ENCODE results near the gene CEP295NL. TPM values are rescaled to one million over a fixed set of nuclear protein-coding genes. Genes with fewer than 3 reads are reported as not detected.

The CEP295NL gene
- total and polyA plus RNA-seq, 2 experiments from 2014 or later, result 0.21 TPM; not detected in 1

DNA sequence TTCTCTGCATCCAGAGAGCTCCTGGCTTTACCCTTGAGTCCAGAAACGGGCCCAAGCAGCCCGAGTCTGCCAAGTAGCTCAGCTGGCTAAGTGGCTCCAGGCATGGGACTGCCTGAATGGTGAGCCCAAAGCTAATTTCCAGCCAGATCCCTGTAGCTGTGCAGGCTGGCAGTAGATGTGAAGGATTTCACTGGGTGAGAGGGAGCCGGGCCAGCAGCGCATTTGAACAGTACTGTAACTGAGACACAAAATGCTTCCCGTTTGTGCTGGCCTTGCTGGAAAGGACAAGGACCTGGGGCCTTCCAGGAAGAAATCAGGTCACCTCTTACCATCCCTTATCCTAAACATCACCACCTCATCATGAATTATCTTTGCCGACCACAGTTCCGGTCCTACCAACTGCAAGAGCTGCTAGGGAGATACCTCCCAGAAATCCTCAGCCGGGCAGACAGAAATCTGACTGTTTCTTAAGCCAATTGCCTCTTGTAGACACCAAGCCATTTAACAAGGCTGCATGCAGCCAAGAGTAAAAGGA, 18.5 kb upstream of the CEP295NL start:
- Histone ChIP-seq H3K27me3 (no peaks in the 10 kb centered on the region), H3K36me3 (no peaks in the 10 kb centered on the region), H3K4me1 (ENCODE audit: low read depth) (peaks cover 6% of the 10 kb centered on the region), H3K4me3 (no peak overlapping the region), H3K27ac (no peak overlapping the region), H3K9me3 (ENCODE audit: low read depth) (no peaks in the 10 kb centered on the region)
- TF ChIP-seq, protein P1, sequence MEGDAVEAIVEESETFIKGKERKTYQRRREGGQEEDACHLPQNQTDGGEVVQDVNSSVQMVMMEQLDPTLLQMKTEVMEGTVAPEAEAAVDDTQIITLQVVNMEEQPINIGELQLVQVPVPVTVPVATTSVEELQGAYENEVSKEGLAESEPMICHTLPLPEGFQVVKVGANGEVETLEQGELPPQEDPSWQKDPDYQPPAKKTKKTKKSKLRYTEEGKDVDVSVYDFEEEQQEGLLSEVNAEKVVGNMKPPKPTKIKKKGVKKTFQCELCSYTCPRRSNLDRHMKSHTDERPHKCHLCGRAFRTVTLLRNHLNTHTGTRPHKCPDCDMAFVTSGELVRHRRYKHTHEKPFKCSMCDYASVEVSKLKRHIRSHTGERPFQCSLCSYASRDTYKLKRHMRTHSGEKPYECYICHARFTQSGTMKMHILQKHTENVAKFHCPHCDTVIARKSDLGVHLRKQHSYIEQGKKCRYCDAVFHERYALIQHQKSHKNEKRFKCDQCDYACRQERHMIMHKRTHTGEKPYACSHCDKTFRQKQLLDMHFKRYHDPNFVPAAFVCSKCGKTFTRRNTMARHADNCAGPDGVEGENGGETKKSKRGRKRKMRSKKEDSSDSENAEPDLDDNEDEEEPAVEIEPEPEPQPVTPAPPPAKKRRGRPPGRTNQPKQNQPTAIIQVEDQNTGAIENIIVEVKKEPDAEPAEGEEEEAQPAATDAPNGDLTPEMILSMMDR (IDR thresholded peaks at IDR 0.05; ENCODE audit: low read depth, low read length), result no peak
- peak in 1 of 2 donors; percentile 37 for DNase-seq (ENCODE audit: low read depth in 1 of 2, low spot score in 1 of 2)

DNA sequence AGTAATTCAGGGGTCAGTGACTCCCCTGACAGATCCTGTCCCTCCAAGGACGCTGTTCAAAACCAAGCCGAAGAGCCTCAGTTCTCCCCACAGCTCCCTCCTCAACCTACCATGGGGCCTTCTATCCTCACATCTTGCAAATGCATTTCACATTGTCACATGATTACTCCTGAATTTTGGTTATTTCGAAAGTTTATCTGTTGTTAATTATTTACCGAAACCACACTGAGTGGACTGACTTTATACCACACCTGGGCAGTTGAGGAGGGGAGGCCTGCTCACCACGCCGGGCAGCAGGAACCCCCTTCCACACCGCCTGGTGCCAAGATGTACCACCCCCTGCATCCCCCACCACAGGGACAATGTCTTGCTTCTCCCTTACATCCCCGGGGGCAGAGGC, 17.5 kb upstream of the CEP295NL start:
- DNase-seq (ENCODE audit: low read depth in 1 of 2, low spot score in 1 of 2), result no peak
- H3K9me3 ChIP-seq (ENCODE audit: low read depth), result no peaks in the 10 kb centered on the region
- H3K4me1 ChIP-seq (ENCODE audit: low read depth), result peaks cover 6% of the 10 kb centered on the region
- H3K4me3 ChIP-seq, result no peak overlapping the region
- TF ChIP-seq, protein P1 (IDR thresholded peaks at IDR 0.05; ENCODE audit: low read depth, low read length), result no peak
- no peak overlapping the region for H3K27ac ChIP-seq
- H3K36me3 ChIP-seq, result no peaks in the 10 kb centered on the region
- no peaks in the 10 kb centered on the region for H3K27me3 ChIP-seq

DNA sequence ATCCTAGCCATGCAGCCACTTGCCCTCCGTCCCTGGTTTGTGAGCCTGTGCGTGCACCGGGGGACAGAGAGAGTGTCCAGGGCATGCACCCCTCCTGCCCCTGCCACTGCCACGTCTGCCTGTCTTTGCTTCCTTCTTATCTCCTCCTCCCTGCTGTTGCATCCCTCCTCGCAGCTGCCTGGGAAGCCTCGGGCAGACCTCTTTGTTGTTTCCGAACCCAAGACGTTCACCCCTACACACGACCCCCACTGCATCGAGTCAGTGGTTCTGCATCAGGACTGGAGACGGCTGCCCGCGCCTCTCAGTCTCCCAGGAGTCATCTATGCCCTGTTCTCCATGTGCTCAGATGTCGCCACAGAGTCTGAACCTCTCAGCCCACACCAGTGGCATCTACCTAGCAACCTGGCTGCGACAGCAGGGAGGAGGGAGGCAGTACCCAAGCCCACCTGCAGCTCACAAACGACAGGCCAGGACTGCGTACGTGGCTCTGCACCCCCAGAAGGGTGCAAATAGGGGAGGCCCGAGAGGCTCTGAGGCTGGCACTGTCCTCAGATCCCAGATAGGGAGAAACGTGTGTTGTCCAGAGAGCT, 17.0 kb upstream of the CEP295NL start:
- H3K9me3 ChIP-seq (ENCODE audit: low read depth), result no peaks in the 10 kb centered on the region
- no peak overlapping the region for H3K4me3 ChIP-seq
- no peak overlapping the region for H3K27ac ChIP-seq
- no peaks in the 10 kb centered on the region for H3K36me3 ChIP-seq
- H3K27me3 ChIP-seq, result no peaks in the 10 kb centered on the region
- peaks cover 6% of the 10 kb centered on the region for H3K4me1 ChIP-seq (ENCODE audit: low read depth)
- TF ChIP-seq, protein P1 (IDR thresholded peaks at IDR 0.05; ENCODE audit: low read depth, low read length), result no peak
- DNase-seq (ENCODE audit: low read depth in 1 of 2, low spot score in 1 of 2), result no peak

DNA sequence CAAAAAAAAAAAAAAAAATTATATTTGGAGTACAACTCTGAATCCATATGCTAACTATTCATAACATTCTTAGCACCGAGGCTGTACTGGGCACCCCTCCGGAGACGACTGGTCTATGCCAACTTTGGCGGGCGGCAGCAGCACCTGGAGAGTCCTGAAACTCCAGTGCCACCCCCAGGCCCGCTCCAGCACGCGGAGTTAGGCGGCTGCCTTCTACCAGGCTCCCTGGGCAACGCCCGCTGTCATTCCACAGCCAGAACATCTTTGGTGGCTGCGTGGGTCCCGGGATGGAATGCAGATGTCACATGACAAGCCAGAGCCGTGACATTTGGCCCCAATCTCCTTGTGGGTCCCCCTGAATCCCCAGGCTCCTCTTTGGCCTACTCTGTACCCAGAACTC, 16.0 kb upstream of the CEP295NL start:
- Histone ChIP-seq H3K27me3 (no peaks in the 10 kb centered on the region), H3K36me3 (no peaks in the 10 kb centered on the region), H3K4me1 (ENCODE audit: low read depth) (peaks cover 3% of the 10 kb centered on the region), H3K27ac (no peak overlapping the region), H3K4me3 (no peak overlapping the region), H3K9me3 (ENCODE audit: low read depth) (no peaks in the 10 kb centered on the region)
- DNase-seq (ENCODE audit: low read depth in 1 of 2, low spot score in 1 of 2), result no peak
- TF ChIP-seq, protein P1 (IDR thresholded peaks at IDR 0.05; ENCODE audit: low read depth, low read length), result no peak

DNA sequence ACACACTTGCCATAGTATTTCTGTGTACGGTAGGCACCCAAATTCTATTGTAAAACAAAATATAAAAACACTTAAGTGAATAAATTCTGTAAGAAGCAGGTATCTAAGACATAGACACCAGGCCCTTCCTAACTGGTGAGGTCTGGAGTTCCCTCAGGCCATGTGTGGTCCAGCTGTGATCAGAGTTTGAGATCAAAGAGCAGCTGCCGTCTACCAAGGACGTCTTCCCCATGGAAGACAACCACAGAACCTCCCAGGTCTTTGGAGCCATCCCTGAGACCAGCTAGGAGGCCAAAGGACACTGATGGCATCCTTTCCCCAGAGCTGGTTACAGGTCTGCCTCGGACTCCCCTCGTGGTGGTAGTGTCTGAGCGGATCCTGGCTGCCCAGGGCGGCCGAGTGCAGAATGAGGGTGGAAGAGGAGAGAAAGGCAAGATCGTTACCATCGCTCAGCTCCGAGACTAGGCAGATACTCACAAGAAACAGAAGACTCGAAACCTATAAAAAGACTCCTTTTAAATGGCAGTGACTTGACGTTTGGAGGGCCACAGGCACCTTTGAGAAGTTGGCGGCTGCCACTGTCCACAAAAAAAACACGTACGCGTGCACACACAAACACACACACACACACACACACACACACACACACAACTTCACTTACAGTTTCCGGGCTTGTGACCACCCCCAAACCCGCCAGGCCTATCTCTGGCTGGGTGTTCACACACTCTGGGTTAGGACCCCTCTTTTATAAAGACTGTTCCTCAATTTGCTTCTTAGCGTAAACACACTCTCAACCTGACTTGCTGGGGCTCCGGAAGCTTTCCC, 14.7 kb upstream of the CEP295NL start:
- TF ChIP-seq, protein P1 (IDR thresholded peaks at IDR 0.05; ENCODE audit: low read depth, low read length), result no peak
- H3K27ac ChIP-seq, result no peak overlapping the region
- no peaks in the 10 kb centered on the region for H3K27me3 ChIP-seq
- no peaks in the 10 kb centered on the region for H3K4me1 ChIP-seq (ENCODE audit: low read depth)
- no peaks in the 10 kb centered on the region for H3K9me3 ChIP-seq (ENCODE audit: low read depth)
- no peaks in the 10 kb centered on the region for H3K36me3 ChIP-seq
- no peak overlapping the region for H3K4me3 ChIP-seq
- DNase-seq (ENCODE audit: low read depth in 1 of 2, low spot score in 1 of 2), result no peak
